LoVo (cell line): ENCODE measurements around the gene AIRE.
"Not testable (repeated sequence)": the region's sequence is repeated elsewhere in the genome, so short reads cannot be mapped to it uniquely, and the experiment has no call there.

Experiments
- DNase-seq: peaks from one replicate; pipeline ENCODE4 v3.0.0-alpha.2; 2016; ENCODE audit warnings: low spot score

Gene AIRE

GRCh38 chr21:44285138-44285992, at the start of gene AIRE:
TSS of gene AIRE (plus strand) at chr21:44285876. CDS start at chr21:44286007, 131 bp downstream.
- no peak for DNase-seq

- DNase-seq = not testable (repeated sequence)
Measured at GRCh38 chr21:44240353-44240752, 45.3 kb upstream of the AIRE start.

- DNase-seq = not testable (repeated sequence)
Measured at GRCh38 chr21:44240842-44241241, 44.8 kb upstream of the AIRE start, which contains the start of gene ICOSLG. TSS of gene ICOSLG (minus strand) at chr21:44240943. CDS start at chr21:44240817, 126 bp downstream.

GRCh38 chr21:44241281-44241680, 44.4 kb upstream of the AIRE start:
- not testable (repeated sequence) for DNase-seq

- not testable (repeated sequence) for DNase-seq
Measured at GRCh38 chr21:44243980-44244379, 41.7 kb upstream of the AIRE start.

GRCh38 chr21:44247904-44248303, 37.8 kb upstream of the AIRE start:
- not testable (repeated sequence) for DNase-seq

GRCh38 chr21:44249204-44250037, 36.3 kb upstream of the AIRE start:
- DNase-seq = not testable (repeated sequence)

- DNase-seq = no peak
Measured at GRCh38 chr21:44253832-44254710, 31.6 kb upstream of the AIRE start.

GRCh38 chr21:44255511-44255981, 30.1 kb upstream of the AIRE start:
- no peak for DNase-seq

- no peak for DNase-seq
Measured at GRCh38 chr21:44258056-44258725, 27.5 kb upstream of the AIRE start.

GRCh38 chr21:44259082-44259705, 26.5 kb upstream of the AIRE start:
- DNase-seq = no peak

GRCh38 chr21:44260066-44260465, 25.6 kb upstream of the AIRE start:
- DNase-seq = no peak

GRCh38 chr21:44260791-44261631, 24.7 kb upstream of the AIRE start:
- no peak for DNase-seq

- DNase-seq = no peak
Measured at GRCh38 chr21:44261675-44262295, 23.9 kb upstream of the AIRE start, which contains the start of gene DNMT3L. TSS of gene DNMT3L (minus strand) at chr21:44261897. CDS start at chr21:44261259, 638 bp downstream.

- DNase-seq = no peak
Measured at GRCh38 chr21:44262338-44263056, 23.2 kb upstream of the AIRE start.

GRCh38 chr21:44263221-44263760, 22.4 kb upstream of the AIRE start:
- DNase-seq = no peak

- DNase-seq = no peak
Measured at GRCh38 chr21:44263768-44264167, 21.9 kb upstream of the AIRE start.

- DNase-seq = no peak
Measured at GRCh38 chr21:44265734-44266270, 19.9 kb upstream of the AIRE start.
